Measurements from ENCODE around the gene BPIFB6. TPM values are rescaled to one million over a fixed set of nuclear protein-coding genes. Genes with fewer than 3 reads are reported as not detected.

The BPIFB6 gene
- total and polyA plus RNA-seq, 4 donors, result not detected

DNA sequence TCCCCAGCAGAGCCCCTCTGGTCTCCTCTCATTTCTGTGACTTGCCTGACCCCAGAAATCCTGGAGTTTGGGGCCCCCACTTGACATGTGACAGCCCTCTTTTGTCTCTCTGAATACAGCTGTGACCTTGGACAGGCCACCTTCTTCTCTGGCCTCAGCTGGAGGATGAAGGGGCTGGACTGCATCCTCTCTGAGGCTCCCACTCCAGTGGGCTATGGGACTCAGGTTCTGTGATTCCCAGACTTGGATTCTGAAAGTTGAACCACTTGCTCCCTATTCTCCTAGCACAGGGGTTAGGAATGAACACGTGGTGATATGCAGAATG lies 31.3 kb downstream of the BPIFB6 start:
- WGBS, 2 donors, result 60 to 73% methylated on average over 1 of the region's 1 CpG
- ATAC-seq (ENCODE audit: low FRiP score), result no peak

GRCh38 chr20:33063271-33063670 lies 31.8 kb downstream of the BPIFB6 start:
- ATAC-seq (ENCODE audit: low FRiP score) (no peak), DNase-seq (no peak)
- H3K27ac ChIP-seq (ENCODE audit: low read depth in 1 of 2, low read length in 2 of 2), result no peak overlapping the region
- 87 to 90% methylated on average over 6 of the region's 6 CpGs for WGBS, 2 donors
- intact Hi-C loops (cut with DNase I), result no loop called here
- H3K4me1 ChIP-seq (ENCODE audit: control insufficient read depth in 1 of 2, insufficient read depth in 2 of 2, low read length in 2 of 2), result no peaks in the 10 kb centered on the region
- H3K36me3 ChIP-seq (ENCODE audit: control insufficient read depth in 1 of 2, insufficient read depth in 2 of 2, low read length in 1 of 2), result no peaks in the 10 kb centered on the region
- no peaks in the 10 kb centered on the region for H3K9me3 ChIP-seq (ENCODE audit: control insufficient read depth, low read length)
- H3K4me3 ChIP-seq (ENCODE audit: low read length in 2 of 2), result no peak overlapping the region
- no peaks in the 10 kb centered on the region for H3K27me3 ChIP-seq (ENCODE audit: control insufficient read depth in 1 of 2, insufficient read depth in 2 of 2, low read length in 1 of 2)

More for the DNA sequence above, 31.3 kb downstream of the BPIFB6 start:
- H3K4me1 ChIP-seq (ENCODE audit: control insufficient read depth in 1 of 2, insufficient read depth in 2 of 2, low read length in 2 of 2), result no peaks in the 10 kb centered on the region
- no peak for DNase-seq
- H3K27ac ChIP-seq (ENCODE audit: low read depth in 1 of 2, low read length in 2 of 2), result no peak overlapping the region
- H3K4me3 ChIP-seq (ENCODE audit: low read length in 2 of 2), result no peak overlapping the region
- no peaks in the 10 kb centered on the region for H3K36me3 ChIP-seq (ENCODE audit: control insufficient read depth in 1 of 2, insufficient read depth in 2 of 2, low read length in 1 of 2)
- intact Hi-C loops (cut with DNase I), result no loop called here
- no peaks in the 10 kb centered on the region for H3K9me3 ChIP-seq (ENCODE audit: control insufficient read depth, low read length)
- H3K27me3 ChIP-seq (ENCODE audit: control insufficient read depth in 1 of 2, insufficient read depth in 2 of 2, low read length in 1 of 2), result no peaks in the 10 kb centered on the region

- Histone ChIP-seq H3K36me3 (ENCODE audit: control insufficient read depth in 1 of 2, insufficient read depth in 2 of 2, low read length in 1 of 2) (no peaks in the 10 kb centered on the region), H3K4me1 (ENCODE audit: control insufficient read depth in 1 of 2, insufficient read depth in 2 of 2, low read length in 2 of 2) (no peaks in the 10 kb centered on the region), H3K27ac (ENCODE audit: low read depth in 1 of 2, low read length in 2 of 2) (no peak overlapping the region), H3K9me3 (ENCODE audit: control insufficient read depth, low read length) (no peaks in the 10 kb centered on the region), H3K4me3 (ENCODE audit: low read length in 2 of 2) (no peak overlapping the region), H3K27me3 (ENCODE audit: control insufficient read depth in 1 of 2, insufficient read depth in 2 of 2, low read length in 1 of 2) (no peaks in the 10 kb centered on the region)
- DNase-seq (no peak), ATAC-seq (ENCODE audit: low FRiP score) (no peak)
- intact Hi-C loops (cut with DNase I), result no loop called here
- WGBS, 2 donors, result 87 to 90% methylated on average over 11 of the region's 11 CpGs
Observed at GRCh38 chr20:33064572-33065287, 33.3 kb downstream of the BPIFB6 start.

DNA sequence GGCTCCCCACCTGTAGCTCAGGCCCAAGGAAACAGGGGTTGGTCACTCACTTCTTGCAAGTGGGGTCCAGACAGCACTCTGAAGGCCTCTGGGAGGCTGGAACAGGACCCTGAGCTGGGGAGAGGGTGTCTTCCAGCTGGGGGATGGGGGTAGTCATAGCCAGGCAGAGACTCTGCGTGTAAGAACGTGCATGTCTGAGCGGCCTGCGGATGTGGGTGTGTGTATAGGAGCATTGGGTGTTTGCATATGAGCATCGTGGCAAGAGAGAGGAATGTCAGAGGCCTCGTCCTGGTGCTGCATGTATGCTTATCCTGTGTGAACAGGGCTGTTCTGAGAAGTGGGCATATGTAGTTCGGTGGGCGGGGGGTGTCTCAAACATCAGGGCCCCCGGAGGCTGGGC lies 34.3 kb downstream of the BPIFB6 start:
- no peak for DNase-seq
- no peak for ATAC-seq (ENCODE audit: low FRiP score)
- Histone ChIP-seq H3K9me3 (ENCODE audit: control insufficient read depth, low read length) (no peaks in the 10 kb centered on the region), H3K4me3 (ENCODE audit: low read length in 2 of 2) (no peak overlapping the region), H3K36me3 (ENCODE audit: control insufficient read depth in 1 of 2, insufficient read depth in 2 of 2, low read length in 1 of 2) (no peaks in the 10 kb centered on the region), H3K27me3 (ENCODE audit: control insufficient read depth in 1 of 2, insufficient read depth in 2 of 2, low read length in 1 of 2) (no peaks in the 10 kb centered on the region), H3K27ac (ENCODE audit: low read depth in 1 of 2, low read length in 2 of 2) (no peak overlapping the region), H3K4me1 (ENCODE audit: control insufficient read depth in 1 of 2, insufficient read depth in 2 of 2, low read length in 2 of 2) (no peaks in the 10 kb centered on the region)
- intact Hi-C loops (cut with DNase I), result no loop called here
- WGBS, 2 donors, result 68 to 74% methylated on average over 9 of the region's 9 CpGs

GRCh38 chr20:33067806-33068205 lies 36.4 kb downstream of the BPIFB6 start:
- intact Hi-C loops (cut with DNase I), result no loop called here
- H3K4me3 ChIP-seq (ENCODE audit: low read length in 2 of 2), result no peak overlapping the region
- DNase-seq, result no peak
- no peaks in the 10 kb centered on the region for H3K36me3 ChIP-seq (ENCODE audit: control insufficient read depth in 1 of 2, insufficient read depth in 2 of 2, low read length in 1 of 2)
- no peak overlapping the region for H3K27ac ChIP-seq (ENCODE audit: low read depth in 1 of 2, low read length in 2 of 2)
- ATAC-seq (ENCODE audit: low FRiP score), result no peak
- no peaks in the 10 kb centered on the region for H3K27me3 ChIP-seq (ENCODE audit: control insufficient read depth in 1 of 2, insufficient read depth in 2 of 2, low read length in 1 of 2)
- WGBS, 2 donors, result 72 to 73% methylated on average over 3 of the region's 3 CpGs
- no peaks in the 10 kb centered on the region for H3K4me1 ChIP-seq (ENCODE audit: control insufficient read depth in 1 of 2, insufficient read depth in 2 of 2, low read length in 2 of 2)
- no peaks in the 10 kb centered on the region for H3K9me3 ChIP-seq (ENCODE audit: control insufficient read depth, low read length)

GRCh38 chr20:33068251-33068939 lies 36.9 kb downstream of the BPIFB6 start:
- no peak for ATAC-seq (ENCODE audit: low FRiP score)

DNA sequence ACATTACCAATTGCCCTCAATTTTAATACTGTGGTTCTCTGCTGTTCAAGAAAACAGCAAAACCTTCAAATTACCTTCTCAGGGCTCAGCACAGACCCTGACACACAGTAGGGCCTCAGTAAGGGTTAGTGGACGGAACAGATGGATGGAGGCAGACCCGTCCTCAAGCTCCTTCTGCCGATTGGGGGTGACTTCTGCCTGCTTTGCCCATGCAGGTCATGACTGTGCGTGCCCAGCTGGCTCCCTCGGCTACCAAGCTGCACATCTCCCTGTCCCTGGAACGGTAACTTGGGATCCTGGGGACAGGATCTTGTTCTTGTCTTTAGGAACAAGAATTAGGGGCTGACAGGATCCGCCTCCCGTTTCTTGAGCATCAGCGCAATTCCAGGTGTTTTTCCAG lies 38.2 kb downstream of the BPIFB6 start:
- DNase-seq (peak in 1 of 2 donors; percentile 46), ATAC-seq (ENCODE audit: low FRiP score) (no peak)
- no peaks in the 10 kb centered on the region for H3K36me3 ChIP-seq (ENCODE audit: control insufficient read depth in 1 of 2, insufficient read depth in 2 of 2, low read length in 1 of 2)
- intact Hi-C loops (cut with DNase I), result no loop called here
- WGBS, 2 donors, result 76 to 81% methylated on average over 9 of the region's 9 CpGs
- H3K9me3 ChIP-seq (ENCODE audit: control insufficient read depth, low read length), result no peaks in the 10 kb centered on the region
- H3K27me3 ChIP-seq (ENCODE audit: control insufficient read depth in 1 of 2, insufficient read depth in 2 of 2, low read length in 1 of 2), result no peaks in the 10 kb centered on the region
- no peaks in the 10 kb centered on the region for H3K4me1 ChIP-seq (ENCODE audit: control insufficient read depth in 1 of 2, insufficient read depth in 2 of 2, low read length in 2 of 2)
- H3K27ac ChIP-seq (ENCODE audit: low read depth in 1 of 2, low read length in 2 of 2), result no peak overlapping the region
- H3K4me3 ChIP-seq (ENCODE audit: low read length in 2 of 2), result no peak overlapping the region

More at GRCh38 chr20:33068251-33068939, 36.9 kb downstream of the BPIFB6 start:
- Histone ChIP-seq H3K36me3 (ENCODE audit: control insufficient read depth in 1 of 2, insufficient read depth in 2 of 2, low read length in 1 of 2) (no peaks in the 10 kb centered on the region), H3K4me1 (ENCODE audit: control insufficient read depth in 1 of 2, insufficient read depth in 2 of 2, low read length in 2 of 2) (no peaks in the 10 kb centered on the region), H3K27me3 (ENCODE audit: control insufficient read depth in 1 of 2, insufficient read depth in 2 of 2, low read length in 1 of 2) (no peaks in the 10 kb centered on the region), H3K9me3 (ENCODE audit: control insufficient read depth, low read length) (no peaks in the 10 kb centered on the region), H3K4me3 (ENCODE audit: low read length in 2 of 2) (no peak overlapping the region), H3K27ac (ENCODE audit: low read depth in 1 of 2, low read length in 2 of 2) (no peak overlapping the region)
- DNase-seq, result no peak
- intact Hi-C loops (cut with DNase I), result no loop called here
- WGBS, 2 donors, result 77 to 79% methylated on average over 12 of the region's 12 CpGs

DNA sequence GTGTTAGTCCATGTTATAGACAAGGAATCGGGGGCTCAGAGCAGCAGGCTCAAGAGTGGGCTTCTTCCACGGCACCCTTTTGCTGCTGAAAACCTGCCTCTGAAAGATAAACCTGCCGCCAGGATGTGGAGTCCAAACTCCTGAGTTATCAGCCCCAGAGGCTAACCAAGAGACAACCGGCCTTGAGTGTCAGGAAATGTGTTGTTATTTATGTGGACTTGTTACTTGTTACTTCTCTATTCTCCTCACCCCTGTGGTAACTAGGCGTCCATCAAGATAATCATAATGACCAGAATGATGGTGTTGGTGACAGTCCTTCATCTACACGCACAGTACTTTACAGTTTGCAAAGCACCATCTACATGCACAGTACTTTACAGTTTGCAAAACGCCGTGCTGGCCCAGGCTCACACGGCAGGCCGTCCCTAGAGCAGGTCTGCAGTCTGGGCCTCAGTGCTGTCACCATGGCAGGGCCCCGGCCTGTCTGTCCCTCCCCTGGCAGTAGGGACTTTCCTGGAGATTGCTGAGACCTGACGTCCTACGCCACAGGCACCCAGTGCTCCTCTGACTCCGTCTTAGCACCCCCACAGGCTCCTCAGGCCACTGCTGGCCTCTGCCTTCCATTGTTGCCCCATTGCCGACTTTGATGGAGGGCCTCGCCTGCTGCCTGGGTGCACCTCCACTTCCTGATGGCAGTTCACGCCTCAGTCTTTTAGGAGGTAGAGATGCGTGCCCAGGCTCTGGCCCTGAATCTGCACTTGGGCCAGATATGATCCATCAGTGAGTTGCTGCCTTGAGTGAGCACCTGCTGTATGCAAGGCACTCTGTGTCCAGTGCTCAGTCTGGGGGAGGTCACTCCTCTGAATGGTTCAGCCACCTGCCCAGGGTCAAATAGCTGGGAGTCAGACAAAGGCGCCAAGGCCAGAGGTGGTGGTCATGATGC lies 38.9 kb downstream of the BPIFB6 start:
- 77 to 79% methylated on average over 19 of the region's 19 CpGs for WGBS, 2 donors
- intact Hi-C loops (cut with DNase I), result no loop called here
- ATAC-seq (ENCODE audit: low FRiP score) (no peak), DNase-seq (peak; percentile 21 to 60)
- Histone ChIP-seq H3K4me3 (ENCODE audit: low read length in 2 of 2) (no peak overlapping the region), H3K27ac (ENCODE audit: low read depth in 1 of 2, low read length in 2 of 2) (no peak overlapping the region), H3K4me1 (ENCODE audit: control insufficient read depth in 1 of 2, insufficient read depth in 2 of 2, low read length in 2 of 2) (no peaks in the 10 kb centered on the region), H3K9me3 (ENCODE audit: control insufficient read depth, low read length) (no peaks in the 10 kb centered on the region), H3K36me3 (ENCODE audit: control insufficient read depth in 1 of 2, insufficient read depth in 2 of 2, low read length in 1 of 2) (no peaks in the 10 kb centered on the region), H3K27me3 (ENCODE audit: control insufficient read depth in 1 of 2, insufficient read depth in 2 of 2, low read length in 1 of 2) (no peaks in the 10 kb centered on the region)
